ENCODE results near the gene AARS2. TPM values are rescaled to one million over a fixed set of nuclear protein-coding genes. Genes with fewer than 3 reads are reported as not detected.
"Not testable (repeated sequence)": the region's sequence is repeated elsewhere in the genome, so short reads cannot be mapped to it uniquely, and the experiment has no call there.

Gene AARS2
- total and polyA plus RNA-seq, 2 of the 8 experiments (the other 6 are each of a cell fraction or from before 2014, with no cell fraction given): 8.6 to 20.4 TPM

GRCh38 chr6:44315516-44315915 is 2.4 kb upstream of the AARS2 start (continued):
- TF ChIP-seq CREB1 (IDR thresholded peaks at IDR 0.05): no peak
- TF ChIP-seq RAD21 (IDR thresholded peaks at IDR 0.05 in 1 of 2, conservative IDR thresholded peaks at IDR 0.05 in 1 of 2; ENCODE audit: low read depth in 2 of 2, low read length in 2 of 2): no peak
- TF ChIP-seq, protein P1, sequence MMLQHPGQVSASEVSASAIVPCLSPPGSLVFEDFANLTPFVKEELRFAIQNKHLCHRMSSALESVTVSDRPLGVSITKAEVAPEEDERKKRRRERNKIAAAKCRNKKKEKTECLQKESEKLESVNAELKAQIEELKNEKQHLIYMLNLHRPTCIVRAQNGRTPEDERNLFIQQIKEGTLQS (IDR thresholded peaks at IDR 0.05; ENCODE audit: insufficient read depth, low read depth, low read length): no peak
- TF ChIP-seq SUZ12 (IDR thresholded peaks at IDR 0.05; ENCODE audit: low read length): no peak
- TF ChIP-seq CEBPB (IDR thresholded peaks at IDR 0.05; ENCODE audit: low read depth, low read length): no peak
- TF ChIP-seq SIN3A (conservative IDR thresholded peaks at IDR 0.05 in 1 of 2, IDR thresholded peaks at IDR 0.05 in 1 of 2; ENCODE audit: low read depth in 1 of 2, low read length in 2 of 2): no peak
- no peak for TF ChIP-seq TCF12 (IDR thresholded peaks at IDR 0.05; ENCODE audit: low read depth, low read length)
- no peak for TF ChIP-seq YY1 (IDR thresholded peaks at IDR 0.05; ENCODE audit: low read depth, low read length)

DNA sequence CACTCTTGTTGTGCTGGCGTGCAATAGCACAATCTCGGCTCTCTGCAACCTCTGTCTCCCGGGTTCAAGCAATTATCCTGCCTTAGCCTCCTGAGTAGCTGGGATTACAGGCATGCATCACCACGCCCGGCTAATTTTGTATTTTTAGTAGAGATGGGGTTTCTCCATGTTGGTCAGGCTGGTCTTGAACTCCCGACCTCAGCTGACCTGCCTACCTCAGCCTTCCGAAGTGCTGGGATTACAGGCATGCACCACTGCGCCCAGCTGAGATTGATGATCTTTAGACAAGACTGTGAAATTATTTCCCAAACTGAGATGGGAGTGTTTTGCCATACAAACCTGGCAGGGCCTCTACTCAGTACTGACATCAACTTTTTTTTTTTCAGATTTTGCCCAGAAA is 1.5 kb upstream of the AARS2 start:
- not testable (repeated sequence) for H2AFZ ChIP-seq (ENCODE audit: low read length); H3K9ac ChIP-seq (replicated peaks in 1 of 4; ENCODE audit: extremely low read depth in 1 of 4, low read depth in 3 of 4, low read length in 3 of 4); H3K27me3 ChIP-seq (replicated peaks in 1 of 4; ENCODE audit: control insufficient read depth in 3 of 4, extremely low read depth in 1 of 4, insufficient read depth in 3 of 4, low read length in 3 of 4); H2BK120ac ChIP-seq (replicated peaks; ENCODE audit: low read depth, low read length); H3K56ac ChIP-seq (replicated peaks; ENCODE audit: insufficient read length, low read depth, low read length); H3K23me2 ChIP-seq (ENCODE audit: low read depth, low read length); H4K20me1 ChIP-seq (replicated peaks in 1 of 2; ENCODE audit: control insufficient read depth in 1 of 2, insufficient read depth in 2 of 2, low read length in 2 of 2); H3K79me1 ChIP-seq (ENCODE audit: low read depth, low read length); H3K4ac ChIP-seq (replicated peaks; ENCODE audit: insufficient read length, low read depth, low read length); H3K23ac ChIP-seq (ENCODE audit: insufficient read length); H4K5ac ChIP-seq (ENCODE audit: insufficient read length, low read depth, low read length); FAIRE-seq; H3K18ac ChIP-seq (ENCODE audit: extremely low read depth, low read length); H3K9me3 ChIP-seq (ENCODE audit: insufficient read depth in 2 of 2, low read depth in 1 of 2, low read length in 1 of 2); H2BK5ac ChIP-seq (ENCODE audit: low read depth, low read length); H3K27ac ChIP-seq (ENCODE audit: low read depth, low read length); H4K91ac ChIP-seq (replicated peaks; ENCODE audit: insufficient read length, low read length); H3K4me3 ChIP-seq (ENCODE audit: extremely low read depth in 1 of 4, insufficient read depth in 2 of 4, low read depth in 3 of 4, low read length in 4 of 4); H2AK5ac ChIP-seq (ENCODE audit: low read depth, low read length); H3K14ac ChIP-seq (ENCODE audit: insufficient read length); H2BK20ac ChIP-seq (ENCODE audit: low read length); H2BK12ac ChIP-seq (ENCODE audit: low read depth, low read length); H2BK15ac ChIP-seq (ENCODE audit: low read length); DNase-seq (ENCODE audit: low read depth in 1 of 2, low spot score in 2 of 2); H3K4me1 ChIP-seq (replicated peaks in 1 of 4; ENCODE audit: control insufficient read depth in 3 of 4, insufficient read depth in 4 of 4, low read length in 3 of 4); H4K8ac ChIP-seq (ENCODE audit: extremely low read depth, insufficient read depth, low read length); H3K4me2 ChIP-seq (ENCODE audit: insufficient read depth in 1 of 2, low read depth in 2 of 2, low read length in 2 of 2)
- H3K36me3 ChIP-seq (ENCODE audit: control insufficient read depth in 2 of 4, insufficient read depth in 4 of 4, low read length in 3 of 4): peaks cover 7 to 23% (median 19%) of the 10 kb centered on the region in 4 experiments; a peak in 7 of 8 replicates
- WGBS, 2 experiments (ENCODE audit: extremely low coverage in 1 of 2, insufficient coverage in 1 of 2, insufficient read length in 1 of 2, insufficient replicate concordance in 2 of 2, low coverage in 1 of 2, low lambda C conversion rate in 2 of 2, missing lambda C conversion rate in 1 of 2): 97% methylated on average over 8 of the region's 8 CpGs; no CpG with 5 or more reads in 1 of the 2 experiments
- peaks cover 0 to 13% of the 10 kb centered on the region in 2 experiments; a peak in 2 of 4 replicates for H3K79me2 ChIP-seq (ENCODE audit: control insufficient read depth in 1 of 2, insufficient read depth in 2 of 2, low read length in 2 of 2)
- POLR2A ChIA-PET (ENCODE audit: partially characterized antibody): interaction anchor here (0.7 to 5.6 kb wide), 7 partner anchors 13 to 68 kb away, joined by 3 to 80 read pairs (median 5); partner anchors contain the start of genes HSP90AB1 and SLC35B2
- CTCF ChIA-PET (ENCODE audit: partially characterized antibody): interaction anchor here (0.8 to 9.9 kb wide), 13 partner anchors 10 to 816 kb away, joined by 3 to 108 read pairs (median 5); no protein-coding TSS in a partner anchor
